Keratinocyte (primary cell): ENCODE results near the gene TWSG1. TPM values are rescaled to one million over a fixed set of nuclear protein-coding genes. Genes with fewer than 3 reads are reported as not detected.

Source experiments
- DNase-seq: peaks from one replicate; pipeline ENCODE4 v3.0.0-alpha.2; 2011; ENCODE audit warnings: low read depth, missing footprints, low spot score
- FAIRE-seq: peaks from 2 replicates; lab custom pipeline; 2011; peaks lifted over from hg19 to GRCh38; lab: Jason Lieb, UNC
- H2AFZ ChIP-seq: 2 replicates; pipeline ENCODE4 v1.6.0; 2012; ENCODE audit warnings: low read length, control low read depth, inconsistent platforms; ENCODE audit not compliant: control insufficient read depth
- H3K27ac ChIP-seq: 2 replicates; pipeline ENCODE4 v1.5.1; 2011; ENCODE audit warnings: low read length; ENCODE audit not compliant: control insufficient read depth, insufficient read depth
- H3K27me3 ChIP-seq: 3 replicates; pipeline ENCODE4 v1.6.0; 2011; ENCODE audit warnings: low read length; ENCODE audit not compliant: control insufficient read depth, insufficient read depth; ENCODE audit errors: extremely low read depth
- H3K36me3 ChIP-seq, 2 experiments: 2 replicates in 1 of 2; 3 replicates in 1 of 2; pipeline ENCODE4 v1.5.1; 2011; ENCODE audit warnings: low read length in 2 of 2, mild to moderate bottlenecking in 1 of 2; ENCODE audit not compliant: control insufficient read depth in 2 of 2, insufficient read depth in 2 of 2; ENCODE audit errors: extremely low read depth in 1 of 2
- H3K4me1 ChIP-seq: 3 replicates; pipeline ENCODE4 v1.5.1; 2011; ENCODE audit warnings: low read length; ENCODE audit not compliant: control insufficient read depth, insufficient read depth; ENCODE audit errors: extremely low read depth
- H3K4me2 ChIP-seq: 3 replicates; pipeline ENCODE4 v1.6.0; 2011; ENCODE audit warnings: low read depth, low read length; ENCODE audit not compliant: control insufficient read depth, insufficient read depth; ENCODE audit errors: extremely low read depth
- H3K4me3 ChIP-seq, 3 experiments: fragments of 200-600 bp in 1 of 3; sonication (generic) in 1 of 3; 2 replicates in 2 of 3; 3 replicates in 1 of 3; pipeline ENCODE4 v1.5.1; 2011 to 2016; ENCODE audit warnings: low read length in 3 of 3, mild to moderate bottlenecking in 3 of 3, control low read depth in 2 of 3, inconsistent platforms in 1 of 3, low read depth in 1 of 3, mixed read lengths in 1 of 3, mixed run types in 1 of 3, moderate library complexity in 1 of 3; ENCODE audit not compliant: control insufficient read depth in 2 of 3, insufficient read depth in 2 of 3; ENCODE audit errors: extremely low read depth in 1 of 3
- H3K79me2 ChIP-seq: 2 replicates; pipeline ENCODE4 v1.6.0; 2012; ENCODE audit warnings: low read length; ENCODE audit not compliant: control insufficient read depth, insufficient read depth
- H3K9ac ChIP-seq: 3 replicates; pipeline ENCODE4 v1.6.0; 2011; ENCODE audit warnings: low read length; ENCODE audit not compliant: control insufficient read depth, insufficient read depth; ENCODE audit errors: extremely low read depth
- H3K9me1 ChIP-seq: 3 replicates; pipeline ENCODE4 v1.6.0; 2011; ENCODE audit warnings: low read length; ENCODE audit not compliant: control insufficient read depth, insufficient read depth; ENCODE audit errors: extremely low read depth
- H3K9me3 ChIP-seq: 2 replicates; pipeline ENCODE4 v1.5.1; 2012; ENCODE audit warnings: low read depth, low read length; ENCODE audit not compliant: control insufficient read depth
- H4K20me1 ChIP-seq: 3 replicates; pipeline ENCODE4 v1.6.0; 2011; ENCODE audit warnings: low read length; ENCODE audit not compliant: control insufficient read depth, insufficient read depth; ENCODE audit errors: extremely low read depth
- CTCF ChIP-seq, 3 experiments: IDR thresholded peaks in 1 of 3; conservative IDR thresholded peaks in 1 of 3; optimal IDR thresholded peaks in 1 of 3; 2 replicates in 2 of 3; 3 replicates in 1 of 3; pipeline versions ENCODE3 to v1.5.1; 2011; ENCODE audit warnings: low read length in 3 of 3, mild to moderate bottlenecking in 3 of 3, moderate library complexity in 2 of 3, control low read depth in 1 of 3, inconsistent platforms in 1 of 3; ENCODE audit not compliant: insufficient read depth in 2 of 3; ENCODE audit errors: extremely low read depth in 1 of 3
- EZH2 ChIP-seq: IDR thresholded peaks from one replicate; pipeline ENCODE4 v1.6.1; 2012; ENCODE audit warnings: inconsistent platforms, mild to moderate bottlenecking, low read length, moderate library complexity
- dilution Hi-C: fragments of 300-500 bp; cut with MboI; formaldehyde crosslinking; loops from one replicate; pipeline ENCODE4 v1.7.0; 2020; ENCODE audit warnings: low sequenced_read_pairs; ENCODE audit not compliant: extremely low pct_ligation_motif_present
- polyA plus RNA-seq, 5 experiments: library from polyadenylated mRNA; depleted of rRNA in 3 of 5; stranded (reverse) in 3 of 5; stranded (forward) in 1 of 5; unstranded in 1 of 5; fragments of >200 nt; gene quantifications; 1 replicate in 1 of 5; 2 replicates in 3 of 5; 3 replicates in 1 of 5; pipeline versions ENCODE4 v1.2.1 to v1.2.3, GENCODE V29; 2011 to 2012; ENCODE audit warnings: missing spikeins in 2 of 5, low read depth in 1 of 5, low replicate concordance in 1 of 5

Gene TWSG1
- polyA plus RNA-seq, 1 donor (not counting 4 experiments of a cell fraction or from before 2014, with no cell fraction given) = 46.9 TPM

- Histone ChIP-seq H3K4me1 (no peaks in the 10 kb centered on the region), H3K36me3 (no peaks in the 10 kb centered on the region), H3K79me2 (no peaks in the 10 kb centered on the region), H3K9me3 (peaks cover 3% of the 10 kb centered on the region), H3K27ac (no peak overlapping the region), H3K9me1 (no peaks in the 10 kb centered on the region), H2AFZ (no peak overlapping the region), H3K4me3 (no peak overlapping the region), H4K20me1 (no peaks in the 10 kb centered on the region), H3K27me3 (no peaks in the 10 kb centered on the region), H3K9ac (no peak overlapping the region), H3K4me2 (no peak overlapping the region)
- dilution Hi-C loops = no loop called here
- DNase-seq (no peak), FAIRE-seq (no peak)
- TF ChIP-seq CTCF (optimal IDR thresholded peaks at IDR 0.05 in 1 of 3, IDR thresholded peaks at IDR 0.05 in 1 of 3, conservative IDR thresholded peaks at IDR 0.05 in 1 of 3; ENCODE audit: extremely low read depth in 1 of 3, insufficient read depth in 2 of 3, low read length in 3 of 3) (no peak), EZH2 (no peak)
Measured at GRCh38 chr18:9296233-9297006, 38.2 kb upstream of the TWSG1 start.

GRCh38 chr18:9297007-9297393, 37.6 kb upstream of the TWSG1 start:
- Histone ChIP-seq H3K9ac (no peak overlapping the region), H3K36me3 (no peaks in the 10 kb centered on the region), H2AFZ (no peak overlapping the region), H3K4me2 (no peak overlapping the region), H3K79me2 (no peaks in the 10 kb centered on the region), H4K20me1 (no peaks in the 10 kb centered on the region), H3K9me3 (peaks cover 3% of the 10 kb centered on the region), H3K9me1 (no peaks in the 10 kb centered on the region), H3K4me3 (no peak overlapping the region), H3K4me1 (no peaks in the 10 kb centered on the region), H3K27ac (no peak overlapping the region), H3K27me3 (no peaks in the 10 kb centered on the region)
- no peak for TF ChIP-seq EZH2
- TF ChIP-seq CTCF (optimal IDR thresholded peaks at IDR 0.05 in 1 of 3, IDR thresholded peaks at IDR 0.05 in 1 of 3, conservative IDR thresholded peaks at IDR 0.05 in 1 of 3; ENCODE audit: extremely low read depth in 1 of 3, insufficient read depth in 2 of 3, low read length in 3 of 3) = no peak
- dilution Hi-C loops = no loop called here
- no peak for FAIRE-seq
- no peak for DNase-seq
